Measurements from ENCODE around the gene ATP11B.

ATP11B gene

DNA sequence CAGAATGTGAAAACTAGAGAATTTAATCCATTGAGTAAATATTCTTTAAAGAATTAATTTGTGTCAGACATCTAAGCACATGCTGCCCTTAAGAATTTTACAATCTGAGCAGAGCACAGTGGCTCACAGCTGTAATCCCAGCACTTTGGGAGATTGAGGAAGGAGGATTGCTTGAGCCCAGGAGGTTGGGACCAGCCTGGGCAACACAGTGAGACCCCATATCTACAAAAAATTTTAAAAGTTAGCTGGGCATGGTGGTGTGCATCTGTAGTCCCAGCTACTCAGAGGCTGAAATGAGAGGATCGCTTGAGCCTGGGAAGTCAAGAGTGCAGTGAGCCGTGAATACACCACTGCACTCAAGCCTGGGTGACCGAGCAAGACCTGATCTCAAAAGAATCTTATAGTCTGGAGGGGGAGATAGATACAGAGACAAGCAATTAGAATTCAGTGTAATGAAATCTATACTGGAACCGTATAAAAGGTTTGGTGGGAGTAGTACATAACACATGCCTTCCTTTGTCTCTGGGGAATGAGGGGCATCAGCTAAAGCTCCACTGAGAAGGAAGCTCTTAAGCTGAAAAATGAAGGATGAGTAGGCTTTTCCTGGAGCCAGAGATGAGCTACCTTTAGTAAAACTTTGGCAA is 21.2 kb downstream of the ATP11B start:
- Histone ChIP-seq H3K4me3 (ENCODE audit: low read depth, low read length) (no peak overlapping the region), H3K27ac (ENCODE audit: extremely low read depth, low read depth, low read length) (no peak overlapping the region), H3K36me3 (ENCODE audit: control insufficient read depth in 2 of 2, insufficient read depth in 1 of 2, low read length in 2 of 2) (no peaks in the 10 kb centered on the region), H3K9me3 (ENCODE audit: control insufficient read depth, insufficient read depth, low read depth, low read length) (no peaks in the 10 kb centered on the region), H3K4me1 (ENCODE audit: control insufficient read depth, insufficient read depth, low read length) (peaks cover 3% of the 10 kb centered on the region)
- ChIA-PET CTCF (no interaction called here), POLR2A (interaction anchor here (0.7 kb wide), 1 partner anchor 595 kb away, joined by 4 read pairs; no protein-coding TSS in a partner anchor)
- peak; percentile 66; the same call in 1 of the 2 replicates for TF ChIP-seq ZNF121 (tag by site-specific recombination; IDR thresholded peaks at IDR 0.05)
- TF ChIP-seq ZEB2 (tag by site-specific recombination; IDR thresholded peaks at IDR 0.05) = no peak

DNA sequence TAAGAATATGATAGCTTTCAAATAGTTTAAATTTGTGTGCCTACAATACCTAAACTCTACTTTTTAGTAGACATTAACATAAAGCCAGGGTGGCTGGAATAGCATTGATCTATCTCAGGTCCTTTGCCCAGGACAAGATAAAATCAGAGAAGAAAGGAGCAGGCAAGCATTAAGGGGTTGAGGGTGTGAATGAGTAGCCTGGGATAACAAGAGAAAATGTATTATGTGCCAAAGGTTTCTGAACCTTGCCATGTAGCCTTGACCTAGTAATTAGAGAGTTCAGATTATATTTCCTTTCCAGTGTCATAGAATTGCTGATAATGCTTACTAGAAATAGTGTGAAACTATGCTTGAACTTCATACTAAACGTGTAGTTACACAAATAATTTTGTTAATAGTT is 22.9 kb downstream of the ATP11B start:
- Histone ChIP-seq H3K4me3 (ENCODE audit: low read depth, low read length) (no peak overlapping the region), H3K9me3 (ENCODE audit: control insufficient read depth, insufficient read depth, low read depth, low read length) (no peaks in the 10 kb centered on the region), H3K27ac (ENCODE audit: extremely low read depth, low read depth, low read length) (no peak overlapping the region), H3K36me3 (ENCODE audit: control insufficient read depth in 2 of 2, insufficient read depth in 1 of 2, low read length in 2 of 2) (peaks cover 3 to 4% of the 10 kb centered on the region in 2 experiments; a peak in 2 of 3 replicates), H3K4me1 (ENCODE audit: control insufficient read depth, insufficient read depth, low read length) (peaks cover 3% of the 10 kb centered on the region)
- POLR2A ChIA-PET = no interaction called here
- CTCF ChIA-PET = interaction anchor here (0.5 to 1.0 kb wide), 4 partner anchors 13 to 105 kb away, joined by 3 to 5 read pairs (median 4); no protein-coding TSS in a partner anchor
- TF ChIP-seq, protein P1, sequence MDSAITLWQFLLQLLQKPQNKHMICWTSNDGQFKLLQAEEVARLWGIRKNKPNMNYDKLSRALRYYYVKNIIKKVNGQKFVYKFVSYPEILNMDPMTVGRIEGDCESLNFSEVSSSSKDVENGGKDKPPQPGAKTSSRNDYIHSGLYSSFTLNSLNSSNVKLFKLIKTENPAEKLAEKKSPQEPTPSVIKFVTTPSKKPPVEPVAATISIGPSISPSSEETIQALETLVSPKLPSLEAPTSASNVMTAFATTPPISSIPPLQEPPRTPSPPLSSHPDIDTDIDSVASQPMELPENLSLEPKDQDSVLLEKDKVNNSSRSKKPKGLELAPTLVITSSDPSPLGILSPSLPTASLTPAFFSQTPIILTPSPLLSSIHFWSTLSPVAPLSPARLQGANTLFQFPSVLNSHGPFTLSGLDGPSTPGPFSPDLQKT (IDR thresholded peaks at IDR 0.05; ENCODE audit: borderline replicate concordance, low read depth, low read length) = no peak
- TF ChIP-seq, protein P2, sequence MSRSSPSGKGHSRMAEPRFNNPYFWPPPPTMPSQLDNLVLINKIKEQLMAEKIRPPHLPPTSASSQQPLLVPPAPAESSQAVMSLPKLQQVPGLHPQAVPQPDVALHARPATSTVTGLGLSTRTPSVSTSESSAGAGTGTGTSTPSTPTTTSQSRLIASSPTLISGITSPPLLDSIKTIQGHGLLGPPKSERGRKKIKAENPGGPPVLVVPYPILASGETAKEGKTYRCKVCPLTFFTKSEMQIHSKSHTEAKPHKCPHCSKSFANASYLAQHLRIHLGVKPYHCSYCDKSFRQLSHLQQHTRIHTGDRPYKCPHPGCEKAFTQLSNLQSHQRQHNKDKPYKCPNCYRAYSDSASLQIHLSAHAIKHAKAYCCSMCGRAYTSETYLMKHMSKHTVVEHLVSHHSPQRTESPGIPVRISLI (tag by site-specific recombination; IDR thresholded peaks at IDR 0.05) = no peak
- TF ChIP-seq ZNF404 (tag by site-specific recombination; IDR thresholded peaks at IDR 0.05) (no peak), FEZF1 (tag by site-specific recombination; IDR thresholded peaks at IDR 0.05) (no peak), YY2 (tag by site-specific recombination; IDR thresholded peaks at IDR 0.05) (no peak), ZNF169 (tag by site-specific recombination; IDR thresholded peaks at IDR 0.05) (no peak), ZNF776 (tag by site-specific recombination; IDR thresholded peaks at IDR 0.05; ENCODE audit: borderline replicate concordance) (no peak), ZNF121 (tag by site-specific recombination; IDR thresholded peaks at IDR 0.05) (no peak), ZNF37A (tag by site-specific recombination; IDR thresholded peaks at IDR 0.05) (no peak), ZBTB48 (tag by site-specific recombination; IDR thresholded peaks at IDR 0.05) (no peak), ZNF768 (tag by site-specific recombination; IDR thresholded peaks at IDR 0.05) (no peak), ZNF571 (tag by site-specific recombination; IDR thresholded peaks at IDR 0.05) (no peak), ZNF138 (tag by site-specific recombination; IDR thresholded peaks at IDR 0.05; ENCODE audit: borderline replicate concordance) (no peak), ZNF555 (tag by site-specific recombination; conservative IDR thresholded peaks at IDR 0.05) (no peak), ZNF670 (tag by site-specific recombination; IDR thresholded peaks at IDR 0.05; ENCODE audit: low read depth) (no peak), ZBTB7A (tag by site-specific recombination; IDR thresholded peaks at IDR 0.05; ENCODE audit: low read depth) (no peak)
- TF ChIP-seq, protein P3, sequence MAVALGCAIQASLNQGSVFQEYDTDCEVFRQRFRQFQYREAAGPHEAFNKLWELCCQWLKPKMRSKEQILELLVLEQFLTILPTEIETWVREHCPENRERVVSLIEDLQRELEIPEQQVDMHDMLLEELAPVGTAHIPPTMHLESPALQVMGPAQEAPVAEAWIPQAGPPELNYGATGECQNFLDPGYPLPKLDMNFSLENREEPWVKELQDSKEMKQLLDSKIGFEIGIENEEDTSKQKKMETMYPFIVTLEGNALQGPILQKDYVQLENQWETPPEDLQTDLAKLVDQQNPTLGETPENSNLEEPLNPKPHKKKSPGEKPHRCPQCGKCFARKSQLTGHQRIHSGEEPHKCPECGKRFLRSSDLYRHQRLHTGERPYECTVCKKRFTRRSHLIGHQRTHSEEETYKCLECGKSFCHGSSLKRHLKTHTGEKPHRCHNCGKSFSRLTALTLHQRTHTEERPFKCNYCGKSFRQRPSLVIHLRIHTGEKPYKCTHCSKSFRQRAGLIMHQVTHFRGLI (tag by site-specific recombination; IDR thresholded peaks at IDR 0.05) = no peak
- TF ChIP-seq, protein P4, sequence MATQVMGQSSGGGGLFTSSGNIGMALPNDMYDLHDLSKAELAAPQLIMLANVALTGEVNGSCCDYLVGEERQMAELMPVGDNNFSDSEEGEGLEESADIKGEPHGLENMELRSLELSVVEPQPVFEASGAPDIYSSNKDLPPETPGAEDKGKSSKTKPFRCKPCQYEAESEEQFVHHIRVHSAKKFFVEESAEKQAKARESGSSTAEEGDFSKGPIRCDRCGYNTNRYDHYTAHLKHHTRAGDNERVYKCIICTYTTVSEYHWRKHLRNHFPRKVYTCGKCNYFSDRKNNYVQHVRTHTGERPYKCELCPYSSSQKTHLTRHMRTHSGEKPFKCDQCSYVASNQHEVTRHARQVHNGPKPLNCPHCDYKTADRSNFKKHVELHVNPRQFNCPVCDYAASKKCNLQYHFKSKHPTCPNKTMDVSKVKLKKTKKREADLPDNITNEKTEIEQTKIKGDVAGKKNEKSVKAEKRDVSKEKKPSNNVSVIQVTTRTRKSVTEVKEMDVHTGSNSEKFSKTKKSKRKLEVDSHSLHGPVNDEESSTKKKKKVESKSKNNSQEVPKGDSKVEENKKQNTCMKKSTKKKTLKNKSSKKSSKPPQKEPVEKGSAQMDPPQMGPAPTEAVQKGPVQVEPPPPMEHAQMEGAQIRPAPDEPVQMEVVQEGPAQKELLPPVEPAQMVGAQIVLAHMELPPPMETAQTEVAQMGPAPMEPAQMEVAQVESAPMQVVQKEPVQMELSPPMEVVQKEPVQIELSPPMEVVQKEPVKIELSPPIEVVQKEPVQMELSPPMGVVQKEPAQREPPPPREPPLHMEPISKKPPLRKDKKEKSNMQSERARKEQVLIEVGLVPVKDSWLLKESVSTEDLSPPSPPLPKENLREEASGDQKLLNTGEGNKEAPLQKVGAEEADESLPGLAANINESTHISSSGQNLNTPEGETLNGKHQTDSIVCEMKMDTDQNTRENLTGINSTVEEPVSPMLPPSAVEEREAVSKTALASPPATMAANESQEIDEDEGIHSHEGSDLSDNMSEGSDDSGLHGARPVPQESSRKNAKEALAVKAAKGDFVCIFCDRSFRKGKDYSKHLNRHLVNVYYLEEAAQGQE (tag by site-specific recombination; IDR thresholded peaks at IDR 0.05) = no peak
- TF ChIP-seq, protein P5, sequence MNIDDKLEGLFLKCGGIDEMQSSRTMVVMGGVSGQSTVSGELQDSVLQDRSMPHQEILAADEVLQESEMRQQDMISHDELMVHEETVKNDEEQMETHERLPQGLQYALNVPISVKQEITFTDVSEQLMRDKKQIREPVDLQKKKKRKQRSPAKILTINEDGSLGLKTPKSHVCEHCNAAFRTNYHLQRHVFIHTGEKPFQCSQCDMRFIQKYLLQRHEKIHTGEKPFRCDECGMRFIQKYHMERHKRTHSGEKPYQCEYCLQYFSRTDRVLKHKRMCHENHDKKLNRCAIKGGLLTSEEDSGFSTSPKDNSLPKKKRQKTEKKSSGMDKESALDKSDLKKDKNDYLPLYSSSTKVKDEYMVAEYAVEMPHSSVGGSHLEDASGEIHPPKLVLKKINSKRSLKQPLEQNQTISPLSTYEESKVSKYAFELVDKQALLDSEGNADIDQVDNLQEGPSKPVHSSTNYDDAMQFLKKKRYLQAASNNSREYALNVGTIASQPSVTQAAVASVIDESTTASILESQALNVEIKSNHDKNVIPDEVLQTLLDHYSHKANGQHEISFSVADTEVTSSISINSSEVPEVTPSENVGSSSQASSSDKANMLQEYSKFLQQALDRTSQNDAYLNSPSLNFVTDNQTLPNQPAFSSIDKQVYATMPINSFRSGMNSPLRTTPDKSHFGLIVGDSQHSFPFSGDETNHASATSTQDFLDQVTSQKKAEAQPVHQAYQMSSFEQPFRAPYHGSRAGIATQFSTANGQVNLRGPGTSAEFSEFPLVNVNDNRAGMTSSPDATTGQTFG (tag by site-specific recombination; IDR thresholded peaks at IDR 0.05; ENCODE audit: borderline replicate concordance) = no peak

All from HEK293 (cell line).